IMR-90 (cell line): ENCODE data around the gene MRPS10. TPM values are rescaled to one million over a fixed set of nuclear protein-coding genes. Genes with fewer than 3 reads are reported as not detected.

ENCODE experiments used
- ATAC-seq: fragments of 200-7000 bp; cut with Tn5 transposase; 2 replicates; pipeline ENCODE4 v1.9.1; 2020; ENCODE audit warnings: low read depth, mild to moderate bottlenecking, moderate library complexity
- BruUV-seq: library from RNA; stranded (reverse); fragments of 400-500 nt; replicated peaks from 2 replicates; lab custom pipeline; 2021; lab: Mats Ljungman, UMichigan
- CTCF ChIA-PET: fragments of 300-600 bp; formaldehyde crosslinking; extraction: SDS; loops from one replicate; lab custom pipeline; 2021; ENCODE audit warnings: antibody characterized with exemption; lab: Yijun Ruan, JAX
- POLR2A ChIA-PET: fragments of 300-600 bp; sonication (Branson Sonifier 250); formaldehyde crosslinking; loops from one replicate; lab custom pipeline; 2022; ENCODE audit warnings: antibody characterized with exemption; ENCODE audit not compliant: unreplicated experiment; lab: Charles Lee
- DNase-seq: peaks from one replicate; pipeline ENCODE4 v3.0.0; 2013
- H2AFZ ChIP-seq: replicated peaks from 2 replicates; pipeline ENCODE3; 2013; ENCODE audit warnings: low read length, mild to moderate bottlenecking; ENCODE audit not compliant: poor library complexity
- H2AK5ac ChIP-seq: 2 replicates; pipeline ENCODE4 v1.6.1; 2013; ENCODE audit warnings: low read depth, low read length, inconsistent platforms
- H2AK9ac ChIP-seq: replicated peaks from 2 replicates; pipeline ENCODE3; 2013; ENCODE audit warnings: mild to moderate bottlenecking, low read depth, low read length, moderate library complexity; ENCODE audit not compliant: poor library complexity
- H2BK120ac ChIP-seq: 2 replicates; pipeline ENCODE4 v1.6.1; 2013; ENCODE audit warnings: low read depth, low read length, inconsistent platforms
- H2BK15ac ChIP-seq: 3 replicates; pipeline ENCODE4 v1.6.1; 2013; ENCODE audit warnings: low read depth, low read length, inconsistent platforms
- H2BK20ac ChIP-seq: 2 replicates; pipeline ENCODE4 v1.6.1; 2013; ENCODE audit warnings: low read depth, mild to moderate bottlenecking, inconsistent platforms, low read length, moderate library complexity
- H2BK5ac ChIP-seq: 2 replicates; pipeline ENCODE4 v1.6.1; 2013; ENCODE audit warnings: mild to moderate bottlenecking, low read depth, low read length, inconsistent platforms; ENCODE audit not compliant: poor library complexity, severe bottlenecking
- H3K14ac ChIP-seq: replicated peaks from 2 replicates; pipeline ENCODE4 v1.6.1; 2013; ENCODE audit warnings: low read depth, low read length, inconsistent platforms
- H3K18ac ChIP-seq: 2 replicates; pipeline ENCODE4 v1.6.1; 2013; ENCODE audit warnings: low read depth, low read length, control low read depth
- H3K23ac ChIP-seq: 2 replicates; pipeline ENCODE4 v1.6.1; 2013; ENCODE audit warnings: low read depth, low read length, inconsistent platforms
- H3K27ac ChIP-seq: 2 replicates; pipeline ENCODE4 v1.5.1; 2013; ENCODE audit warnings: mild to moderate bottlenecking, control low read depth, low read length; ENCODE audit not compliant: insufficient read depth
- H3K27me3 ChIP-seq: 2 replicates; pipeline ENCODE4 v1.6.1; 2013; ENCODE audit warnings: low read length; ENCODE audit not compliant: control insufficient read depth, insufficient read depth
- H3K36me3 ChIP-seq: 2 replicates; pipeline ENCODE4 v1.6.1; 2013; ENCODE audit warnings: low read length, mixed read lengths; ENCODE audit not compliant: control insufficient read depth, insufficient read depth
- H3K4ac ChIP-seq: 2 replicates; pipeline ENCODE4 v1.6.1; 2013; ENCODE audit warnings: low read depth, low read length, inconsistent platforms
- H3K4me1 ChIP-seq: 2 replicates; pipeline ENCODE4 v1.6.1; 2013; ENCODE audit warnings: low read length, mixed read lengths; ENCODE audit not compliant: control insufficient read depth, insufficient read depth
- H3K4me2 ChIP-seq: 2 replicates; pipeline ENCODE4 v1.6.1; 2013; ENCODE audit warnings: low read depth, mild to moderate bottlenecking, control low read depth, low read length, moderate library complexity
- H3K4me3 ChIP-seq: 2 replicates; pipeline ENCODE4 v1.5.1; 2013; ENCODE audit warnings: low read depth, mild to moderate bottlenecking, control low read depth, low read length, moderate library complexity; ENCODE audit not compliant: insufficient read depth
- H3K56ac ChIP-seq: 2 replicates; pipeline ENCODE4 v1.6.1; 2013; ENCODE audit warnings: low read length, inconsistent platforms; ENCODE audit not compliant: insufficient read depth; ENCODE audit errors: extremely low read depth
- H3K79me1 ChIP-seq, 2 experiments: 2 replicates each; pipeline ENCODE4 v1.6.1; 2013; ENCODE audit warnings: low read length in 2 of 2, inconsistent platforms in 1 of 2, low read depth in 1 of 2
- H3K9ac ChIP-seq: 2 replicates; pipeline ENCODE4 v1.6.1; 2013; ENCODE audit warnings: low read depth, low read length, control low read depth
- H3K9me1 ChIP-seq: 2 replicates; pipeline ENCODE4 v1.6.1; 2013; ENCODE audit warnings: low read length, inconsistent platforms; ENCODE audit not compliant: insufficient read depth
- H3K9me3 ChIP-seq: 2 replicates; pipeline ENCODE4 v1.6.1; 2013; ENCODE audit warnings: low read length; ENCODE audit not compliant: control insufficient read depth, insufficient read depth
- H4K20me1 ChIP-seq: 2 replicates; pipeline ENCODE4 v1.6.1; 2013; ENCODE audit warnings: low read length, inconsistent platforms; ENCODE audit not compliant: insufficient read depth
- H4K5ac ChIP-seq: 2 replicates; pipeline ENCODE4 v1.6.1; 2013; ENCODE audit warnings: mild to moderate bottlenecking, low read depth, low read length, control low read depth
- H4K8ac ChIP-seq, 2 experiments: 2 replicates each; pipeline ENCODE4 v1.6.1; 2013; ENCODE audit warnings: low read depth in 2 of 2, low read length in 2 of 2, control low read depth in 1 of 2, inconsistent platforms in 1 of 2
- H4K91ac ChIP-seq: 2 replicates; pipeline ENCODE4 v1.6.1; 2013; ENCODE audit warnings: low read depth, low read length, inconsistent platforms; ENCODE audit not compliant: insufficient read depth
- FOS ChIP-seq: fragments of 150-350 bp; IDR thresholded peaks from 2 replicates; pipeline ENCODE4 v1.6.1; 2016; ENCODE audit warnings: low read depth, low read length
- USF2 ChIP-seq: fragments of 150-350 bp; IDR thresholded peaks from 2 replicates; pipeline ENCODE4 v1.6.1; 2017; ENCODE audit warnings: mild to moderate bottlenecking, antibody characterized with exemption, low read length, low read depth
- WGBS, 2 experiments: methylation state at CpG; one replicate each; pipeline versions ENCODE4 v1.1.5 to v1.1.7; 2013; ENCODE audit warnings: missing lambda C conversion rate in 2 of 2; ENCODE audit not compliant: insufficient read length in 1 of 2; ENCODE audit errors: extremely low coverage in 2 of 2; 5-methylcytosine and 5-hydroxymethylcytosine counted together
- dilution Hi-C: fragments of 300-500 bp; cut with HindIII; formaldehyde crosslinking; loops from one replicate; pipeline ENCODE4 v1.14.3; 2018; ENCODE audit warnings: low sequenced_read_pairs; ENCODE audit not compliant: unreplicated experiment
- in situ Hi-C: fragments of 300-500 bp; cut with MboI; formaldehyde crosslinking; loops from 3 replicates; pipeline ENCODE4 v1.14.3; 2019; ENCODE audit warnings: low sequenced_read_pairs, inconsistent platforms, mixed read lengths
- intact Hi-C: fragments of 100-400 bp; cut with micrococcal nuclease; formaldehyde crosslinking; loops from 2 replicates; pipeline ENCODE4 v1.10.0; 2022
- polyA plus RNA-seq, 3 experiments: library from polyadenylated mRNA; depleted of rRNA; stranded (reverse); fragments of >200 nt; gene quantifications; 2 replicates each; pipeline ENCODE4 v1.2.3, GENCODE V29; 2012; ENCODE audit warnings: low replicate concordance in 1 of 3
- total RNA-seq: library from RNA; depleted of rRNA; stranded (reverse); fragments of >200 nt; gene quantifications from 2 replicates; pipeline ENCODE4 v1.2.3, GENCODE V29; 2012

Gene MRPS10
- total and polyA plus RNA-seq, 2 of the 4 experiments (the other 2 are of a cell fraction): 28.5 to 47.0 TPM

GRCh38 chr6:42260396-42260888 is 42.8 kb upstream of the MRPS10 start:
- in situ Hi-C loops (loop anchor here (5.0 kb wide), 1 partner anchor 287 kb away; no protein-coding TSS in a partner anchor), dilution Hi-C loops (no loop called here), intact Hi-C loops (loop anchor here (5.0 kb wide), 1 partner anchor 287 kb away; no protein-coding TSS in a partner anchor)
- Histone ChIP-seq H3K4me1 (peaks cover 15% of the 10 kb centered on the region), H2AK5ac (peak overlapping the region; percentile 84), H4K20me1 (no peaks in the 10 kb centered on the region), H2BK15ac (peak overlapping the region; percentile 26; the same call in 1 of the 3 replicates), H2BK5ac (peak overlapping the region; percentile 5), H2BK120ac (peak overlapping the region; percentile 57; the same call in 1 of the 2 replicates), H2AFZ (peak overlapping the region; percentile 79), H3K4ac (peak overlapping the region; percentile 69), H3K23ac (no peak overlapping the region), H3K18ac (peak overlapping the region; percentile 16; the same call in 1 of the 2 replicates), H3K9me1 (peaks cover 24% of the 10 kb centered on the region), H3K27me3 (no peaks in the 10 kb centered on the region), H3K56ac (no peak overlapping the region), H3K9me3 (no peaks in the 10 kb centered on the region), H2AK9ac (peak overlapping the region; percentile 80), H2BK20ac (peak overlapping the region; percentile 50; the same call in 1 of the 2 replicates), H3K9ac (no peak overlapping the region), H3K36me3 (peaks cover 28% of the 10 kb centered on the region), H3K79me1 (peaks cover 0 to 28% of the 10 kb centered on the region in 2 experiments; a peak in 2 of 4 replicates), H4K91ac (peak overlapping the region; percentile 48), H4K5ac (peak overlapping the region; percentile 2; the same call in 1 of the 2 replicates), H3K4me2 (no peak overlapping the region), H4K8ac (peak overlapping the region; percentile 34 to 87; a peak in 2 of 4 replicates), H3K27ac (peak overlapping the region; percentile 24; the same call in 1 of the 2 replicates), H3K14ac (peak overlapping the region; percentile 28), H3K4me3 (no peak overlapping the region)
- TF ChIP-seq FOS (no peak), USF2 (peak; percentile 81)
- peak; percentile 63 for ATAC-seq
- no TSS peak for BruUV-seq
- DNase-seq: no peak
- POLR2A ChIA-PET: no interaction called here
- 37% methylated on average over 3 of the region's 7 CpGs; no CpG with 5 or more reads in 1 of the 2 experiments for WGBS, 2 experiments
- CTCF ChIA-PET: interaction anchor here (0.5 to 1.6 kb wide), 3 partner anchors 11 to 1449 kb away, joined by 3 to 8 read pairs (median 4); no protein-coding TSS in a partner anchor
